GM18951 (cell line): ENCODE results near the gene KRTAP1-4.
"Not testable (repeated sequence)": the region's sequence is repeated elsewhere in the genome, so short reads cannot be mapped to it uniquely, and the experiment has no call there.

Experiments used
- POLR2A ChIP-seq: IDR thresholded peaks from 4 replicates; pipeline ENCODE4 v1.6.1; 2011; ENCODE audit warnings: mild to moderate bottlenecking; ENCODE audit not compliant: insufficient read length, insufficient read depth; ENCODE audit errors: extremely low read depth
- in situ Hi-C: fragments of 300-500 bp; cut with MboI; formaldehyde crosslinking; loops from one replicate; pipeline ENCODE4 v1.12.0; 2022; ENCODE audit warnings: low sequenced_read_pairs, mixed read lengths, inconsistent platforms; ENCODE audit not compliant: unreplicated experiment

KRTAP1-4 gene

GRCh38 chr17:41029633-41030245 lies at the start of gene KRTAP1-4:
TSS of gene KRTAP1-4 (minus strand) at chr17:41030195. CDS start at chr17:41030078, 117 bp downstream.
- in situ Hi-C loops = no loop called here

GRCh38 chr17:41076788-41077187 lies 46.8 kb upstream of the KRTAP1-4 start:
- in situ Hi-C loops = no loop called here
- no peak for TF ChIP-seq POLR2A

More at GRCh38 chr17:41029633-41030245, at the start of gene KRTAP1-4:
- TF ChIP-seq POLR2A = no peak

GRCh38 chr17:41073676-41074075 lies 43.7 kb upstream of the KRTAP1-4 start:
- no peak for TF ChIP-seq POLR2A
- in situ Hi-C loops = no loop called here

- no peak for TF ChIP-seq POLR2A
- in situ Hi-C loops = no loop called here
Observed at GRCh38 chr17:41071606-41072360, 41.8 kb upstream of the KRTAP1-4 start.

GRCh38 chr17:41069031-41069430 lies 39.0 kb upstream of the KRTAP1-4 start:
- in situ Hi-C loops = no loop called here
- no peak for TF ChIP-seq POLR2A

- TF ChIP-seq POLR2A = no peak
- in situ Hi-C loops = no loop called here
Observed at GRCh38 chr17:41067281-41067680, 37.3 kb upstream of the KRTAP1-4 start.

- in situ Hi-C loops = no loop called here
Observed at GRCh38 chr17:41065829-41066624, 36.0 kb upstream of the KRTAP1-4 start, which contains the start of gene KRTAP2-4. TSS of gene KRTAP2-4 (minus strand) at chr17:41065879. CDS start at chr17:41065845, 34 bp downstream.

GRCh38 chr17:41065016-41065689 lies 35.2 kb upstream of the KRTAP1-4 start:
- in situ Hi-C loops = not testable (repeated sequence)

More at GRCh38 chr17:41065829-41066624, 36.0 kb upstream of the KRTAP1-4 start, which contains the start of gene KRTAP2-4:
- no peak for TF ChIP-seq POLR2A

- in situ Hi-C loops = no loop called here
- TF ChIP-seq POLR2A = no peak
Observed at GRCh38 chr17:41064301-41064700, 34.3 kb upstream of the KRTAP1-4 start.

- TF ChIP-seq POLR2A = no peak
- in situ Hi-C loops = no loop called here
Observed at GRCh38 chr17:41063449-41063848, 33.5 kb upstream of the KRTAP1-4 start.

- no peak for TF ChIP-seq POLR2A
- in situ Hi-C loops = no loop called here
Observed at GRCh38 chr17:41061964-41062363, 32.0 kb upstream of the KRTAP1-4 start.

GRCh38 chr17:41060052-41060604 lies 30.1 kb upstream of the KRTAP1-4 start, which contains the start of gene KRTAP2-3:
TSS of gene KRTAP2-3 (minus strand) at chr17:41060114. CDS start at chr17:41060050, 64 bp downstream.
- in situ Hi-C loops = no loop called here
- no peak for TF ChIP-seq POLR2A

GRCh38 chr17:41059276-41060051 lies 29.5 kb upstream of the KRTAP1-4 start:
- in situ Hi-C loops = not testable (repeated sequence)
